Measurements from ENCODE around the gene GRIN3A.

GRCh38 chr9:101664453-101664852, 74.0 kb downstream of the GRIN3A start:
- TF ChIP-seq POLR2AphosphoS5 (IDR thresholded peaks at IDR 0.05; ENCODE audit: low read depth, low read length): no peak
- TF ChIP-seq TAF1 (IDR thresholded peaks at IDR 0.05; ENCODE audit: low read depth, low read length): no peak
